Body of pancreas (tissue), 4 donors: ENCODE results near the gene SGO2.

Experiments
- POLR2A ChIP-seq, 3 donors: fragments of 450-650 bp; IDR thresholded peaks; one replicate each; pipeline ENCODE4 v1.6.1; 2016; ENCODE audit warnings: antibody characterized with exemption in 3 of 3, mild to moderate bottlenecking in 2 of 3
- TF ChIP-seq, protein P1 (sequence below), 7 experiments: fragments of 450-650 bp in 4 of 7; fragments of 200-600 bp in 3 of 7; sonication (generic) in 3 of 7; IDR thresholded peaks; one replicate each; pipeline ENCODE4 v1.5.1; 2016 to 2019; ENCODE audit warnings: antibody characterized with exemption in 7 of 7

DNA sequence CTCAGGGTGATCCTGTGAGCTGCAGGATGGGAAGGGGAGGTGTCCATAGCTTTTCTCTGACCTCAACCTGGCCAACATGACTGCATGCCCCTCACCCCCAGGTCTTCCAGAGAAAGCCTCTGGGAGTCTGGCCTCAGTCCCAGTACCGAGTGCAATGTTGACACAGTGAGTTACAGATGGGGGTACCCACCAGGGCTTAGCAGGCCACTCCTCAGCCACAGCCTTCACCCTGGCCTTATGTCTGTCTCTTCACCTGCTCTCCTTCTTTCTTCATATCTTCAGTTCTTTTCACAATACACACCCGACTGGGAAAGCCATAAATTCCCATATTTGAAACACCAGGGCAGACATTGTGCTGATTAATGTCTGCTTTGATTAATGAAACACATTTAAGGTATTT, 93.3 kb downstream of the SGO2 start:
- no peak for TF ChIP-seq POLR2A (IDR thresholded peaks at IDR 0.05)
- TF ChIP-seq, protein P1, sequence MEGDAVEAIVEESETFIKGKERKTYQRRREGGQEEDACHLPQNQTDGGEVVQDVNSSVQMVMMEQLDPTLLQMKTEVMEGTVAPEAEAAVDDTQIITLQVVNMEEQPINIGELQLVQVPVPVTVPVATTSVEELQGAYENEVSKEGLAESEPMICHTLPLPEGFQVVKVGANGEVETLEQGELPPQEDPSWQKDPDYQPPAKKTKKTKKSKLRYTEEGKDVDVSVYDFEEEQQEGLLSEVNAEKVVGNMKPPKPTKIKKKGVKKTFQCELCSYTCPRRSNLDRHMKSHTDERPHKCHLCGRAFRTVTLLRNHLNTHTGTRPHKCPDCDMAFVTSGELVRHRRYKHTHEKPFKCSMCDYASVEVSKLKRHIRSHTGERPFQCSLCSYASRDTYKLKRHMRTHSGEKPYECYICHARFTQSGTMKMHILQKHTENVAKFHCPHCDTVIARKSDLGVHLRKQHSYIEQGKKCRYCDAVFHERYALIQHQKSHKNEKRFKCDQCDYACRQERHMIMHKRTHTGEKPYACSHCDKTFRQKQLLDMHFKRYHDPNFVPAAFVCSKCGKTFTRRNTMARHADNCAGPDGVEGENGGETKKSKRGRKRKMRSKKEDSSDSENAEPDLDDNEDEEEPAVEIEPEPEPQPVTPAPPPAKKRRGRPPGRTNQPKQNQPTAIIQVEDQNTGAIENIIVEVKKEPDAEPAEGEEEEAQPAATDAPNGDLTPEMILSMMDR (IDR thresholded peaks at IDR 0.05), result no peak
